Raji (cell line): ENCODE results near the gene RNFT1.

Source experiments
- POLR2A ChIP-seq: IDR thresholded peaks from 2 replicates; pipeline ENCODE4 v1.6.1; 2011; ENCODE audit warnings: low read depth, low read length, control low read depth; ENCODE audit not compliant: insufficient read depth

The RNFT1 gene

GRCh38 chr17:59964482-59965328 is at the start of gene RNFT1:
Gene RNFT1, minus strand, starts transcription at chr17:59964740. Its CDS starts 77 bp downstream, at chr17:59964663.
- peak; percentile 88 for TF ChIP-seq POLR2A

- TF ChIP-seq POLR2A = no peak
Measured at GRCh38 chr17:60006160-60006559, 41.6 kb upstream of the RNFT1 start.

GRCh38 chr17:59972778-59973177 is 8.2 kb upstream of the RNFT1 start:
- TF ChIP-seq POLR2A = no peak

GRCh38 chr17:59963738-59964481 is 630 bp downstream of the RNFT1 start:
- TF ChIP-seq POLR2A = no peak

GRCh38 chr17:59962739-59963318 is 1.7 kb downstream of the RNFT1 start:
- TF ChIP-seq POLR2A = no peak

GRCh38 chr17:59954856-59955255 is 9.7 kb downstream of the RNFT1 start:
- no peak for TF ChIP-seq POLR2A

GRCh38 chr17:59950049-59950448 is 14.5 kb downstream of the RNFT1 start:
- TF ChIP-seq POLR2A = no peak

GRCh38 chr17:59941131-59941530 is 23.4 kb downstream of the RNFT1 start:
- TF ChIP-seq POLR2A = no peak

GRCh38 chr17:59916446-59916845 is 48.1 kb downstream of the RNFT1 start:
- TF ChIP-seq POLR2A = no peak

- TF ChIP-seq POLR2A = no peak
Measured at GRCh38 chr17:59914274-59914854, 50.2 kb downstream of the RNFT1 start.

- no peak for TF ChIP-seq POLR2A
Measured at GRCh38 chr17:59907467-59907866, 57.1 kb downstream of the RNFT1 start.

- TF ChIP-seq POLR2A = no peak
Measured at GRCh38 chr17:59903455-59903854, 61.1 kb downstream of the RNFT1 start.
